Measurements from ENCODE around the gene LMCD1. TPM values are rescaled to one million over a fixed set of nuclear protein-coding genes. Genes with fewer than 3 reads are reported as not detected.

The LMCD1 gene
- total RNA-seq, 1 experiment from 2014 or later: 46.0 TPM

- no peak for TF ChIP-seq CTCF (IDR thresholded peaks at IDR 0.05; ENCODE audit: unreplicated experiment)
- intact Hi-C loops (cut with micrococcal nuclease; ENCODE audit: unreplicated experiment): no loop called here
- no peak overlapping the region for H3K4me3 Mint-ChIP-seq (ENCODE audit: low read depth, unreplicated experiment)
- H3K4me1 Mint-ChIP-seq (ENCODE audit: low read depth, unreplicated experiment): peaks cover 7% of the 10 kb centered on the region
- H3K36me3 Mint-ChIP-seq (ENCODE audit: insufficient read depth, unreplicated experiment): no peaks in the 10 kb centered on the region
- no peaks in the 10 kb centered on the region for H3K27me3 Mint-ChIP-seq (ENCODE audit: unreplicated experiment)
- no peak overlapping the region for H3K27ac Mint-ChIP-seq (ENCODE audit: unreplicated experiment)
- peaks cover 2% of the 10 kb centered on the region for H3K9me3 Mint-ChIP-seq (ENCODE audit: low read depth, unreplicated experiment)
- DNase-seq: no peak
- BruUV-seq (replicated peaks): no TSS peak
- CTCF ChIA-PET: no interaction called here
These were observed 45.2 kb upstream of the LMCD1 start for GRCh38 chr3:8456412-8456811.

GRCh38 chr3:8457039-8457438 is 44.6 kb upstream of the LMCD1 start:
- H3K4me3 Mint-ChIP-seq (ENCODE audit: low read depth, unreplicated experiment): no peak overlapping the region
- no peak overlapping the region for H3K27ac Mint-ChIP-seq (ENCODE audit: unreplicated experiment)
- CTCF ChIA-PET: no interaction called here
- DNase-seq: no peak
- peaks cover 7% of the 10 kb centered on the region for H3K4me1 Mint-ChIP-seq (ENCODE audit: low read depth, unreplicated experiment)
- intact Hi-C loops (cut with micrococcal nuclease; ENCODE audit: unreplicated experiment): no loop called here
- H3K9me3 Mint-ChIP-seq (ENCODE audit: low read depth, unreplicated experiment): peaks cover 2% of the 10 kb centered on the region
- no peaks in the 10 kb centered on the region for H3K36me3 Mint-ChIP-seq (ENCODE audit: insufficient read depth, unreplicated experiment)
- BruUV-seq (replicated peaks): no TSS peak
- TF ChIP-seq CTCF (IDR thresholded peaks at IDR 0.05; ENCODE audit: unreplicated experiment): no peak
- no peaks in the 10 kb centered on the region for H3K27me3 Mint-ChIP-seq (ENCODE audit: unreplicated experiment)

- no TSS peak for BruUV-seq (replicated peaks)
- CTCF ChIA-PET: interaction anchor here (0.6 kb wide), 1 partner anchor 663 kb away, joined by 3 read pairs; no protein-coding TSS in a partner anchor
- H3K27ac Mint-ChIP-seq (ENCODE audit: unreplicated experiment): no peak overlapping the region
- no peak for TF ChIP-seq CTCF (IDR thresholded peaks at IDR 0.05; ENCODE audit: unreplicated experiment)
- intact Hi-C loops (cut with micrococcal nuclease; ENCODE audit: unreplicated experiment): no loop called here
- DNase-seq: no peak
- H3K36me3 Mint-ChIP-seq (ENCODE audit: insufficient read depth, unreplicated experiment): no peaks in the 10 kb centered on the region
- peaks cover 7% of the 10 kb centered on the region for H3K4me1 Mint-ChIP-seq (ENCODE audit: low read depth, unreplicated experiment)
- H3K27me3 Mint-ChIP-seq (ENCODE audit: unreplicated experiment): no peaks in the 10 kb centered on the region
- H3K9me3 Mint-ChIP-seq (ENCODE audit: low read depth, unreplicated experiment): peaks cover 2% of the 10 kb centered on the region
- H3K4me3 Mint-ChIP-seq (ENCODE audit: low read depth, unreplicated experiment): no peak overlapping the region
These were observed 43.4 kb upstream of the LMCD1 start for GRCh38 chr3:8458238-8458661.

- CTCF ChIA-PET: no interaction called here
- Mint-ChIP-seq H3K27ac (ENCODE audit: unreplicated experiment) (no peak overlapping the region), H3K4me1 (ENCODE audit: low read depth, unreplicated experiment) (peaks cover 7% of the 10 kb centered on the region), H3K4me3 (ENCODE audit: low read depth, unreplicated experiment) (no peak overlapping the region), H3K36me3 (ENCODE audit: insufficient read depth, unreplicated experiment) (no peaks in the 10 kb centered on the region), H3K27me3 (ENCODE audit: unreplicated experiment) (no peaks in the 10 kb centered on the region), H3K9me3 (ENCODE audit: low read depth, unreplicated experiment) (peaks cover 2% of the 10 kb centered on the region)
- no peak for TF ChIP-seq CTCF (IDR thresholded peaks at IDR 0.05; ENCODE audit: unreplicated experiment)
- no TSS peak for BruUV-seq (replicated peaks)
- intact Hi-C loops (cut with micrococcal nuclease; ENCODE audit: unreplicated experiment): no loop called here
- DNase-seq: no peak
These were observed 42.9 kb upstream of the LMCD1 start for GRCh38 chr3:8458711-8459110.
